Right ventricle myocardium inferior (tissue), 1 donor: Measurements from ENCODE around the gene ZNF101. TPM values are rescaled to one million over a fixed set of nuclear protein-coding genes. Genes with fewer than 3 reads are reported as not detected.
"Not testable (repeated sequence)": the region's sequence is repeated elsewhere in the genome, so short reads cannot be mapped to it uniquely, and the experiment has no call there.

ENCODE experiments used
- ATAC-seq: fragments of 200-7000 bp; cut with Tn5 transposase; one replicate; pipeline ENCODE4 v1.9.1; 2020; ENCODE audit warnings: mild to moderate bottlenecking, moderate library complexity
- DNase-seq: peaks from one replicate; pipeline ENCODE4 v3.0.0; 2021; ENCODE audit errors: missing footprints
- intact Hi-C: fragments of 100-400 bp; cut with DNase I; formaldehyde crosslinking; loops from one replicate; pipeline ENCODE4 v1.11.0; 2022
- total RNA-seq: library from RNA; stranded (reverse); fragmentation: NEBNext Ultra II Directional; extraction: Animal tissue kit (Norgen Biotek cat#: 25700); gene quantifications from one replicate; pipeline ENCODE4 v1.2.1, GENCODE V29; 2021
- donor health status: DM: no; HTN: yes; CAD: no; lungs with severe emphysema.

Gene ZNF101
- total RNA-seq, 1 donor from 2014 or later: 2.7 TPM

- no peak for ATAC-seq
- peak; percentile 56 for DNase-seq
- intact Hi-C loops: no loop called here
Measured at GRCh38 chr19:19655641-19656343, 12.8 kb upstream of the ZNF101 start.

- intact Hi-C loops: no loop called here
Measured at GRCh38 chr19:19656451-19657396, 11.9 kb upstream of the ZNF101 start.

GRCh38 chr19:19657397-19657783, 11.2 kb upstream of the ZNF101 start:
- no peak for DNase-seq
- intact Hi-C loops: no loop called here
- ATAC-seq: no peak

More at GRCh38 chr19:19656451-19657396, 11.9 kb upstream of the ZNF101 start:
- DNase-seq (no peak), ATAC-seq (no peak)

GRCh38 chr19:19659646-19660245, 8.9 kb upstream of the ZNF101 start:
- no peak for DNase-seq
- ATAC-seq: no peak
- intact Hi-C loops: loop anchor here (5.0 kb wide), 1 partner anchor 163 kb away; the partner anchor contains the start of gene ZNF506

GRCh38 chr19:19661141-19661674, 7.4 kb upstream of the ZNF101 start:
- DNase-seq (peak; percentile 54), ATAC-seq (no peak)
- intact Hi-C loops: loop anchor here (5.0 kb wide), 1 partner anchor 161 kb away; the partner anchor contains the start of gene ZNF506

GRCh38 chr19:19661675-19662251, 6.9 kb upstream of the ZNF101 start:
- ATAC-seq: no peak
- DNase-seq: peak; percentile 51
- intact Hi-C loops: loop anchor here (5.0 kb wide), 1 partner anchor 161 kb away; the partner anchor contains the start of gene ZNF506

- intact Hi-C loops: loop anchor here (5.0 kb wide), 1 partner anchor 160 kb away; the partner anchor contains the start of gene ZNF506
- ATAC-seq (no peak), DNase-seq (peak; percentile 59)
Measured at GRCh38 chr19:19662344-19662743, 6.3 kb upstream of the ZNF101 start.

- intact Hi-C loops: loop anchor here (1.0 to 5.0 kb wide), 2 partner anchors 113 to 159 kb away; partner anchors contain the start of gene ZNF506
- DNase-seq: no peak
- ATAC-seq: no peak
Measured at GRCh38 chr19:19662871-19663255, 5.8 kb upstream of the ZNF101 start.

GRCh38 chr19:19663256-19664120, 5.2 kb upstream of the ZNF101 start, which contains the start of gene ATP13A1:
Gene ATP13A1 (minus strand): TSS chr19:19663676. CDS start chr19:19663666, 10 bp downstream.
- intact Hi-C loops: loop anchor here (1.0 to 5.0 kb wide), 2 partner anchors 113 to 159 kb away; partner anchors contain the start of gene ZNF506
- ATAC-seq: peak; percentile 98
- peak; percentile 99 for DNase-seq

GRCh38 chr19:19665420-19665948, 3.2 kb upstream of the ZNF101 start:
- intact Hi-C loops: loop anchor here (5.0 kb wide), 1 partner anchor 202 kb away; the partner anchor contains the start of gene ZNF253
- not testable (repeated sequence) for DNase-seq, ATAC-seq

GRCh38 chr19:19670070-19670551, 1.5 kb downstream of the ZNF101 start:
- ATAC-seq (no peak), DNase-seq (no peak)
- intact Hi-C loops: no loop called here

GRCh38 chr19:19672816-19673215, 4.2 kb downstream of the ZNF101 start:
- intact Hi-C loops: no loop called here
- DNase-seq (no peak), ATAC-seq (no peak)

- ATAC-seq (no peak), DNase-seq (no peak)
- intact Hi-C loops: no loop called here
Measured at GRCh38 chr19:19674315-19674714, 5.7 kb downstream of the ZNF101 start.

- intact Hi-C loops: no loop called here
- no peak for ATAC-seq
- DNase-seq: no peak
Measured at GRCh38 chr19:19677579-19677978, 8.9 kb downstream of the ZNF101 start.

GRCh38 chr19:19679176-19680073, 10.8 kb downstream of the ZNF101 start:
- intact Hi-C loops: no loop called here
- no peak for DNase-seq
- no peak for ATAC-seq

GRCh38 chr19:19686119-19686518, 17.5 kb downstream of the ZNF101 start:
- DNase-seq, intact Hi-C loops, ATAC-seq: not testable (repeated sequence)
